ENCODE results near the gene ST6GALNAC3.
"Not testable (repeated sequence)": the region's sequence is repeated elsewhere in the genome, so short reads cannot be mapped to it uniquely, and the experiment has no call there.

ST6GALNAC3 gene

DNA sequence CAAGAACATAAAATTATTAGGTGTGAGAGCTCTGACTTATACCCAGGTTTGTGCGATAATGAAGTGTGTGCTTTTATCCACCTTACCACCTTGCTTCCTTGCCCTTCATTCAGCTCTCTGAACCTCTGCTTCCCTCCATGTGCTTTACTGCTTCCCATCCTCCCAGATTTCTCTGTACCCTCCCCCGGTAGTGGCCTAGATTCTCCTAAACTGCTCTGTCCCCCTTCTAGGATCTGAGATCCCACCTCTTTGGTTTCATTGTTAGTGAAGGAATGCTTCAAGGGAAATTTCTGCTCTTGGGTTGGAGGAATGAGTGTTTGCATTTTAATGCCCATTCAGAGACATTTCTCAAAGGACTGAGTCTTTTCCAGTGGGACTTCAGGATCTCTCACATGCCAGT, 159.5 kb downstream of the ST6GALNAC3 start:
- no peak overlapping the region for H3K27ac ChIP-seq (ENCODE audit: poor library complexity, severe bottlenecking)
- TF ChIP-seq, protein P1, sequence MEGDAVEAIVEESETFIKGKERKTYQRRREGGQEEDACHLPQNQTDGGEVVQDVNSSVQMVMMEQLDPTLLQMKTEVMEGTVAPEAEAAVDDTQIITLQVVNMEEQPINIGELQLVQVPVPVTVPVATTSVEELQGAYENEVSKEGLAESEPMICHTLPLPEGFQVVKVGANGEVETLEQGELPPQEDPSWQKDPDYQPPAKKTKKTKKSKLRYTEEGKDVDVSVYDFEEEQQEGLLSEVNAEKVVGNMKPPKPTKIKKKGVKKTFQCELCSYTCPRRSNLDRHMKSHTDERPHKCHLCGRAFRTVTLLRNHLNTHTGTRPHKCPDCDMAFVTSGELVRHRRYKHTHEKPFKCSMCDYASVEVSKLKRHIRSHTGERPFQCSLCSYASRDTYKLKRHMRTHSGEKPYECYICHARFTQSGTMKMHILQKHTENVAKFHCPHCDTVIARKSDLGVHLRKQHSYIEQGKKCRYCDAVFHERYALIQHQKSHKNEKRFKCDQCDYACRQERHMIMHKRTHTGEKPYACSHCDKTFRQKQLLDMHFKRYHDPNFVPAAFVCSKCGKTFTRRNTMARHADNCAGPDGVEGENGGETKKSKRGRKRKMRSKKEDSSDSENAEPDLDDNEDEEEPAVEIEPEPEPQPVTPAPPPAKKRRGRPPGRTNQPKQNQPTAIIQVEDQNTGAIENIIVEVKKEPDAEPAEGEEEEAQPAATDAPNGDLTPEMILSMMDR (IDR thresholded peaks at IDR 0.05; ENCODE audit: poor library complexity, severe bottlenecking), result no peak
- ATAC-seq (ENCODE audit: low read depth) (no peak), DNase-seq (ENCODE audit: low spot score) (no peak)
- H3K9me3 ChIP-seq (ENCODE audit: severe bottlenecking), result no peaks in the 10 kb centered on the region
- H3K27me3 ChIP-seq (ENCODE audit: insufficient read depth, poor library complexity, severe bottlenecking), result no peaks in the 10 kb centered on the region
- no peak overlapping the region for H3K4me3 ChIP-seq (ENCODE audit: severe bottlenecking)
- H3K4me1 ChIP-seq (ENCODE audit: insufficient read depth, poor library complexity, severe bottlenecking), result no peaks in the 10 kb centered on the region
- no peaks in the 10 kb centered on the region for H3K36me3 ChIP-seq (ENCODE audit: low read depth)

DNA sequence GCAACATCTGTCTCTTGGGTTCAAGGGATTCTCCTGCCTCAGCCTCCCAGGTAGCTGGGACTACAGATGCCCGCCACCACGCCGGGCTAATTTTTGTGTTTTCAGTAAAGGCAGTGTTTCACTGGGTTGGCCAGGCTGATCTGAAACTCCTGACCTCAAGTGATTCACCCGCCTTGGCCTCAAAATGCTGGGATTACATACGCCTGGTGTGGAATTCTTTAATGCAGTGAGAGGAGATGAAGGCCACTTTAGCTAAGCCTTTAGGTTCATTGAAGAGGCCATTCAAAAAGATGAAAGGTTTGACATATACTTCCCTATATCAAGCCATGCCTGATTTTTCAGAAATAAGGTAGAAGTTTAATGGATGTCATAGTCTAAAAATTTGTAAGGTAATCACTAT, 162.7 kb downstream of the ST6GALNAC3 start:
- H3K27ac ChIP-seq (ENCODE audit: poor library complexity, severe bottlenecking), result no peak overlapping the region
- H3K4me3 ChIP-seq (ENCODE audit: severe bottlenecking), result no peak overlapping the region
- H3K9me3 ChIP-seq (ENCODE audit: severe bottlenecking), result no peaks in the 10 kb centered on the region
- no peaks in the 10 kb centered on the region for H3K27me3 ChIP-seq (ENCODE audit: insufficient read depth, poor library complexity, severe bottlenecking)
- H3K4me1 ChIP-seq (ENCODE audit: insufficient read depth, poor library complexity, severe bottlenecking), result no peaks in the 10 kb centered on the region
- no peaks in the 10 kb centered on the region for H3K36me3 ChIP-seq (ENCODE audit: low read depth)
- ATAC-seq (ENCODE audit: low read depth) (no peak), DNase-seq (ENCODE audit: low spot score) (no peak)
- TF ChIP-seq, protein P1 (IDR thresholded peaks at IDR 0.05; ENCODE audit: poor library complexity, severe bottlenecking), result no peak

DNA sequence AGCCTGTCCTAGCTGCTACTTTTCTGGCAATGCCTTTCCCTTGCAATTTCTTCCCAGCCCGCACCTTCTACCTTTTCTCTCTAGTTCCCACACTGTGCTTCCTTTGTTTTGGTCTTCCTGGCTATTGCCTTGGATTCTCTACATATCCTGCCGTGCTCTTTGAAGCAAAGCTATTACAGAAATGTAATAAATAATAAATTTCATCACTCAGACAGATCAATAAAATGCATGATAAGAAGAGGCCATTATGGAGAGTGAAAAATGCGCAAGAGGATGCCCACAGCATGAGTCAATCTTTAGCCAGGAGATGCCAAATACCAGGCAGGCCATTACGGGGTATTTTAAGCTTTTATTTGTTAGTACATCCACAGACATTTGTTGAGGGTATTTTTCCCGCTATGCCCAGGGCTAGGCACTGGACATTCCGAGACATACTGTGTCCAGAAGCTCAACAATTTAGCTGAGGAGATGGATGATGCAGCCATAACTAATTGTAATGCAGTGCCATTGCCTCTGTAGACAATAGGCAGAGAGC, 163.6 kb downstream of the ST6GALNAC3 start:
- DNase-seq (ENCODE audit: low spot score) (no peak), ATAC-seq (ENCODE audit: low read depth) (peak; percentile 40; the same call in 2 of the 3 replicates)
- no peaks in the 10 kb centered on the region for H3K9me3 ChIP-seq (ENCODE audit: severe bottlenecking)
- H3K4me3 ChIP-seq (ENCODE audit: severe bottlenecking), result no peak overlapping the region
- no peak overlapping the region for H3K27ac ChIP-seq (ENCODE audit: poor library complexity, severe bottlenecking)
- TF ChIP-seq, protein P1 (IDR thresholded peaks at IDR 0.05; ENCODE audit: poor library complexity, severe bottlenecking), result no peak
- H3K4me1 ChIP-seq (ENCODE audit: insufficient read depth, poor library complexity, severe bottlenecking), result no peaks in the 10 kb centered on the region
- no peaks in the 10 kb centered on the region for H3K27me3 ChIP-seq (ENCODE audit: insufficient read depth, poor library complexity, severe bottlenecking)
- no peaks in the 10 kb centered on the region for H3K36me3 ChIP-seq (ENCODE audit: low read depth)

DNA sequence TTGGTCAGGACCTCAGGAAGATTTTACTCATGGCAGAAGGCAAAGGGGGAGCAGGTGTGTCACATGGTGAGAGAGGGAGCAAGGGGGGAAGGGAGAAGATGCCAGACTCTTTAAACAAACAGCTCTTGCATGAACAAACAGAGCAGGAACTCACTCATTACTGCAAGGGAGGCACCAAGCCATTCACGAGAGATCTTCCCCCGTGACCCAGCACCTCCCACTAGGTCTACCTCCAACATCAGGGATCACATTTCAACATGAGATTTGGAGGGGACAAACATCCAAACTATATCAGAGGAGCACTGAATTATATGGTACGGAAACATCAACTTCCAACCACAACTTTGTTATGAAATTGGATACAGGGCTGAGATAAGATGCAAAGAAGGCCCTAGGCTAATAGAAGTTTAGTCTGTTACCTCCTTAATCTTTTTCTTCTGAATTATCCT, 164.9 kb downstream of the ST6GALNAC3 start:
- DNase-seq (ENCODE audit: low spot score) (no peak), ATAC-seq (ENCODE audit: low read depth) (no peak)
- no peak overlapping the region for H3K27ac ChIP-seq (ENCODE audit: poor library complexity, severe bottlenecking)
- H3K36me3 ChIP-seq (ENCODE audit: low read depth), result no peaks in the 10 kb centered on the region
- no peaks in the 10 kb centered on the region for H3K9me3 ChIP-seq (ENCODE audit: severe bottlenecking)
- TF ChIP-seq, protein P1 (IDR thresholded peaks at IDR 0.05; ENCODE audit: poor library complexity, severe bottlenecking), result no peak
- no peak overlapping the region for H3K4me3 ChIP-seq (ENCODE audit: severe bottlenecking)
- H3K4me1 ChIP-seq (ENCODE audit: insufficient read depth, poor library complexity, severe bottlenecking), result no peaks in the 10 kb centered on the region
- no peaks in the 10 kb centered on the region for H3K27me3 ChIP-seq (ENCODE audit: insufficient read depth, poor library complexity, severe bottlenecking)

DNA sequence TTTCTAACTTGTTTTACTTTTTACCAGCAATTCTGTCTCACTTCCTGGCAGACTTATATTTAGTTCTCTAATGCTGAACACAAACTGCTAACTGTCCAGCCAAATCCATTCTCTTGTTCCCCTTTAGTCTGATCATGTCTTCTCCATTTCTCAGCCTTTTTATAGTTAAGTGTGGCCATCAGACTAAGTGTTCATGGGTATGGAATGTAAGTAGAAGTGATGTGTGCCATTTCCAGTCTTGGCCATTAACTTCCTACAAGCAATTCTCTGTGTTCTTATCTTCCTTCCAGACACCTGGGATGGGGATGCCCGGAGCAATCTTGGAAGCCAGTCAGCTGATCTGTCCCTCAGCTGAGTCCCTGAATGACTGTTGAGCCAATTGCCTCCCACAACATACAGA, 165.8 kb downstream of the ST6GALNAC3 start:
- H3K36me3 ChIP-seq (ENCODE audit: low read depth), result no peaks in the 10 kb centered on the region
- ATAC-seq (ENCODE audit: low read depth), result no peak
- TF ChIP-seq, protein P1 (IDR thresholded peaks at IDR 0.05; ENCODE audit: poor library complexity, severe bottlenecking), result no peak
- H3K27me3 ChIP-seq (ENCODE audit: insufficient read depth, poor library complexity, severe bottlenecking), result no peaks in the 10 kb centered on the region
- no peaks in the 10 kb centered on the region for H3K4me1 ChIP-seq (ENCODE audit: insufficient read depth, poor library complexity, severe bottlenecking)
- no peak overlapping the region for H3K27ac ChIP-seq (ENCODE audit: poor library complexity, severe bottlenecking)
- no peaks in the 10 kb centered on the region for H3K9me3 ChIP-seq (ENCODE audit: severe bottlenecking)
- no peak overlapping the region for H3K4me3 ChIP-seq (ENCODE audit: severe bottlenecking)
- no peak for DNase-seq (ENCODE audit: low spot score)

DNA sequence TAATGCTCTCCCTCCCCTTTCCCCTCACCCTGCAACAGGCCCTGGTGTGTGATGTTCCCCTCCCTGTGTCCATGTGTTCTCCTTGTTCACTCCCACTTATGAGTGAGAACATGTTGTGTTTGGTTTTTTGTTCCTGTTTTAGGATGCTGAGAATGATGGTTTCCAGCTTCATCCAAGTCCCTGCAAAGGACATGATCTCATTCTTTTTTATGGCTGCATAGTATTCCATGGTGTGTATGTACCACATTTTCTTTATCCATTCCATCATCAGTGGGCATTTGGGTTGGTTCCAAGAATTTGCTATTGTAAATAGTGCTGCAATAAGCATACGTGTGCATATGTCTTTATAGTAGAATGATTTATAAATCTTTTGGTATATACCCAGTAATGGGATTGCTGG, 168.0 kb downstream of the ST6GALNAC3 start:
- not testable (repeated sequence) for H3K4me3 ChIP-seq (ENCODE audit: severe bottlenecking); H3K27me3 ChIP-seq (ENCODE audit: insufficient read depth, poor library complexity, severe bottlenecking); H3K4me1 ChIP-seq (ENCODE audit: insufficient read depth, poor library complexity, severe bottlenecking); H3K27ac ChIP-seq (ENCODE audit: poor library complexity, severe bottlenecking); ATAC-seq (ENCODE audit: low read depth); H3K36me3 ChIP-seq (ENCODE audit: low read depth); H3K9me3 ChIP-seq (ENCODE audit: severe bottlenecking); DNase-seq (ENCODE audit: low spot score)
